Epithelial cell of prostate (primary cell): ENCODE measurements around the gene WAPL.
"Not testable (repeated sequence)": the region's sequence is repeated elsewhere in the genome, so short reads cannot be mapped to it uniquely, and the experiment has no call there.

Experiments
- DNase-seq: peaks from one replicate; pipeline ENCODE4 v3.0.0-alpha.2; 2011; ENCODE audit warnings: low read depth, low spot score
- H3K27ac ChIP-seq: fragments of 450-650 bp; 2 replicates; pipeline ENCODE4 v1.5.1; 2017; ENCODE audit warnings: mild to moderate bottlenecking

Gene WAPL

DNA sequence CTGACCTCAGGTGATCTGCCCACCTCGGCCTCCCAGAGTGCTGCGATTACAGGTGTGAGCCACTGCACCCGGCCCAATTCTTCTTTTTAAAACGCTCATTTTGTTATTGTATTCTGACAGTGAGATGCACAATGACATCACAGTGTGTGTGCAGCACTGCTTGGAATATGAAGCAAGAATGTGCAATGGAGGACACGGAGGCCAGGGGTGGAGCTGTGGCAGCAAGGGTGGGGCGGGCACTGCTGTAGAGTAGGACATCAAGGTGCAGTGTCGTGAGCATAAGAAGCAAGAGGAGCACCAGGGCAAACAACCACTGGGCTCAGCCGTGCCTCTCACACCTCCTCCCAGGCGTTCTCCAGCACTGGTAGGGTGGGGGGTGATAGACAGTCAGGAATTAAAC is 128.2 kb downstream of the WAPL start:
- no peak overlapping the region for H3K27ac ChIP-seq
- no peak for DNase-seq

DNA sequence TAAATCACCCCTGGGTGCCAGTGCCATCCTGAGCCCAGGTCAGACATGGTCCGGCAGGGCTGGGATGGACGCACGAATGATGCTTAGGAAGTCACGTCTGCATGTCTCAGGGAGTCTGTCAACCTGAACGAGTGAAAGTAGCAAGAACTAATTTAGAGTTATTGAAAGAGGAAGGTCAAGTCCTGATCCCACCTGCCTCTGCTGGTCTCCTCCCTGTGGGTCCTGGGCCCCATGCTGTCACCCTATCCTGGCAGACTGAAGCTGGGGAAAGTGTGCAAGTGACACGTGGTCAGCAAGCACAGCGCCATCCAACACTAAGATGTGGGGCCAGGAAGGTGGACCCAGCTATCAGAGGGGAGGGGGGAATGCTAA is 128.9 kb downstream of the WAPL start:
- no peak overlapping the region for H3K27ac ChIP-seq
- no peak for DNase-seq

GRCh38 chr10:86391986-86392722 is 129.4 kb downstream of the WAPL start:
- no peak for DNase-seq
- no peak overlapping the region for H3K27ac ChIP-seq

DNA sequence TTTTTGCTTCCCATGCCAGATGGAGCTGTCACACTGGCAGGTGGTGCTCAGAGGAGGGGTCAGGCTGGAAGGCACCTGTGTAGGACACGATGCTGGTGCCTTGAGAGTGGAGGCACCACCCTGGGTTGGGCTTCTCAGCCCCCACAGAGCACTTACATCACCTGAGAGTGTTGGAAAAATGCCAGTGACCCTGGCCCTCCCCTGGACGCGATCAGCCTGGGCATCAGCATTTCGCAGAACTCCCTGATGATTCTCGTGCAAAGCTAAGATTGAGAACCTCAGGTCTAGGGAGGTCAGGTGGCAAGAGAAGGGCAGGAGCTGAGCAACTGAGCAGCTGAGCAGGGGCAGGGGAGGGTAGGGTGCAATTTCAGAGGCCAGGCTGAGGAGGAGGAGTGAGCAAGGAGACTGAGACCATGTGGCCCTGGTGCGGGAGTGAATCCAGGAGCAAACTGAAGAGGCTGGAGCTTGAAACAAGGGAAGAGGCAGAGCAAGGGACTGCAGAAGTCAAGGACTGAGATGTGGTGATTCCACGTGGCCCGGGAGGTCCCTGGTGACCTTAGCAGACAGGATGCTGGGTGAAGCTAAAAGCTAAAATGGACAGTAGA is 130.3 kb downstream of the WAPL start:
- no peak for DNase-seq
- H3K27ac ChIP-seq: no peak overlapping the region

GRCh38 chr10:86390337-86391120 is 131.1 kb downstream of the WAPL start:
- no peak overlapping the region for H3K27ac ChIP-seq
- no peak for DNase-seq

- no peak overlapping the region for H3K27ac ChIP-seq
- no peak for DNase-seq
Observed at GRCh38 chr10:86389441-86390193, 132.0 kb downstream of the WAPL start.

GRCh38 chr10:86389109-86389440 is 132.5 kb downstream of the WAPL start:
- DNase-seq, H3K27ac ChIP-seq: not testable (repeated sequence)

DNA sequence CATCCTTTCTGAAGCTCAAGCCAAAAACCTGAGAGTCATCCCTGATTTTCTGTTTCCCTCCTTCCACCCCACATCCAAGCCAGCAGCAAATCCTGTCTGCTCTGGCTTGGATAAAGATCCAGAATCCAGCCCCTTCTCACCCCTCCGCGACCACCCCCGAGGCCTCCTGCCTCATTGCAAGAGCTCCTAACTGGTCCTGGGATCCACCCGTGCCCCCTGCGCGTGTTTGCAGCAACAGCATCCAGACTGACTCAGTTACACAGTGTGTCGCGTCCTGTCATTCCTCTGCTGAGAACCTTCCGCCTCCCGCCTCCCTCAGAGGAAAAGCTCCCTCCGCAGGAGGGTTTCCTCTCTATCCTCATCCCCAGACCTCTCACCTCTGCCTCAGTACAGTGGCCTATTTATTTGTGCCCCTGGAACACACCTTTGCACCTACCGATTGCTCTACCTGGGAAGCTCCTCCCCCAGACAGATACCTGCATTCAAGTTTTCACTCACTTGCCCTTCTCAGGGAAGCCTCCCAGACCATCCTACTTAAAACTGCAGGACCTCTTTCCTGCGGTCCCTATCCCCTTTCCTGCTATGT is 133.4 kb downstream of the WAPL start:
- no peak overlapping the region for H3K27ac ChIP-seq
- DNase-seq: no peak

- no peak for DNase-seq
- no peak overlapping the region for H3K27ac ChIP-seq
Observed at GRCh38 chr10:86387178-86387794, 134.3 kb downstream of the WAPL start.

GRCh38 chr10:86385806-86386205 is 135.8 kb downstream of the WAPL start:
- no peak for DNase-seq
- no peak overlapping the region for H3K27ac ChIP-seq
